ENCODE results near the gene OXTR.

The OXTR gene

DNA sequence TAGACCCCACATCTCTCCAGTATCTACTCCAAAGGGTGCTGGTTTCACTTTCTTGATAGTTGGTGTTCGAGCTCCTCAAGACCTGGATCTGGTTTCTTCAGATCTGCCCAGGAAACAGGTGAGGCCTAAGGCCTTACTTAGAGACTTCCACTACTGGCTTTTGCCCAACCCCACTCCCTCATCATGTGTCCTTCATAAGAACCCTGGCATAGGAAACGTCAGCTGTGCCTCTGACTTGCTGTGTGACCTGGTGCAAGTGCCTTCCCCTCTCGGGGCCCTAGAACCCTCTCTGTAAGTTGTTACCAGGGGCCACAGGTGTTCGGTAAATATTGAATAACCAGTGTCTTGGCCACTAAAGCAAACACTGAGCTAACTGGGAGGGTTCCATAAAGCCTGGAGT is 3.9 kb downstream of the OXTR start:
- Histone ChIP-seq H3K4me3 (ENCODE audit: low read depth, low read length) (no peak overlapping the region), H3K36me3 (ENCODE audit: control insufficient read depth in 2 of 2, insufficient read depth in 1 of 2, low read length in 2 of 2) (no peaks in the 10 kb centered on the region), H3K4me1 (ENCODE audit: control insufficient read depth, insufficient read depth, low read length) (no peaks in the 10 kb centered on the region), H3K27ac (ENCODE audit: extremely low read depth, low read depth, low read length) (no peak overlapping the region), H3K9me3 (ENCODE audit: control insufficient read depth, insufficient read depth, low read depth, low read length) (no peaks in the 10 kb centered on the region)
- CTCF ChIA-PET, result interaction anchor here (0.7 to 1.0 kb wide), 3 partner anchors 19 to 101 kb away, joined by 3 to 4 read pairs (median 3); no protein-coding TSS in a partner anchor
- POLR2A ChIA-PET, result interaction anchor here (0.5 kb wide), 1 partner anchor 826 kb away, joined by 3 read pairs; no protein-coding TSS in a partner anchor
- TF ChIP-seq TCF7L2 (IDR thresholded peaks at IDR 0.05; ENCODE audit: borderline replicate concordance, low read depth, low read length) (no peak), ZNF24 (tag by site-specific recombination; IDR thresholded peaks at IDR 0.05) (no peak), ZNF202 (tag by site-specific recombination; IDR thresholded peaks at IDR 0.05; ENCODE audit: borderline replicate concordance) (no peak), MYNN (tag by site-specific recombination; IDR thresholded peaks at IDR 0.05; ENCODE audit: borderline replicate concordance) (no peak), ZNF138 (tag by site-specific recombination; IDR thresholded peaks at IDR 0.05; ENCODE audit: borderline replicate concordance) (no peak), ZNF776 (tag by site-specific recombination; IDR thresholded peaks at IDR 0.05; ENCODE audit: borderline replicate concordance) (no peak), MZF1 (tag by site-specific recombination; IDR thresholded peaks at IDR 0.05; ENCODE audit: borderline replicate concordance) (no peak), ZBTB17 (tag by site-specific recombination; IDR thresholded peaks at IDR 0.05) (no peak), ZNF670 (tag by site-specific recombination; IDR thresholded peaks at IDR 0.05; ENCODE audit: low read depth) (no peak), ZNF112 (tag by site-specific recombination; IDR thresholded peaks at IDR 0.05) (no peak), ZNF785 (tag by site-specific recombination; IDR thresholded peaks at IDR 0.05) (no peak), KLF10 (tag by site-specific recombination; IDR thresholded peaks at IDR 0.05) (no peak), GLI2 (tag by site-specific recombination; IDR thresholded peaks at IDR 0.05; ENCODE audit: borderline replicate concordance, low read depth) (no peak), ZNF354C (tag by site-specific recombination; IDR thresholded peaks at IDR 0.05; ENCODE audit: borderline replicate concordance, low read depth) (no peak), ZNF658 (tag by site-specific recombination; IDR thresholded peaks at IDR 0.05) (no peak), ZNF426 (tag by site-specific recombination; IDR thresholded peaks at IDR 0.05) (no peak)
- TF ChIP-seq, protein P1, sequence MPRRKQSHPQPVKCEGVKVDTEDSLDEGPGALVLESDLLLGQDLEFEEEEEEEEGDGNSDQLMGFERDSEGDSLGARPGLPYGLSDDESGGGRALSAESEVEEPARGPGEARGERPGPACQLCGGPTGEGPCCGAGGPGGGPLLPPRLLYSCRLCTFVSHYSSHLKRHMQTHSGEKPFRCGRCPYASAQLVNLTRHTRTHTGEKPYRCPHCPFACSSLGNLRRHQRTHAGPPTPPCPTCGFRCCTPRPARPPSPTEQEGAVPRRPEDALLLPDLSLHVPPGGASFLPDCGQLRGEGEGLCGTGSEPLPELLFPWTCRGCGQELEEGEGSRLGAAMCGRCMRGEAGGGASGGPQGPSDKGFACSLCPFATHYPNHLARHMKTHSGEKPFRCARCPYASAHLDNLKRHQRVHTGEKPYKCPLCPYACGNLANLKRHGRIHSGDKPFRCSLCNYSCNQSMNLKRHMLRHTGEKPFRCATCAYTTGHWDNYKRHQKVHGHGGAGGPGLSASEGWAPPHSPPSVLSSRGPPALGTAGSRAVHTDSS (tag by site-specific recombination; IDR thresholded peaks at IDR 0.05), result no peak
- TF ChIP-seq, protein P2, sequence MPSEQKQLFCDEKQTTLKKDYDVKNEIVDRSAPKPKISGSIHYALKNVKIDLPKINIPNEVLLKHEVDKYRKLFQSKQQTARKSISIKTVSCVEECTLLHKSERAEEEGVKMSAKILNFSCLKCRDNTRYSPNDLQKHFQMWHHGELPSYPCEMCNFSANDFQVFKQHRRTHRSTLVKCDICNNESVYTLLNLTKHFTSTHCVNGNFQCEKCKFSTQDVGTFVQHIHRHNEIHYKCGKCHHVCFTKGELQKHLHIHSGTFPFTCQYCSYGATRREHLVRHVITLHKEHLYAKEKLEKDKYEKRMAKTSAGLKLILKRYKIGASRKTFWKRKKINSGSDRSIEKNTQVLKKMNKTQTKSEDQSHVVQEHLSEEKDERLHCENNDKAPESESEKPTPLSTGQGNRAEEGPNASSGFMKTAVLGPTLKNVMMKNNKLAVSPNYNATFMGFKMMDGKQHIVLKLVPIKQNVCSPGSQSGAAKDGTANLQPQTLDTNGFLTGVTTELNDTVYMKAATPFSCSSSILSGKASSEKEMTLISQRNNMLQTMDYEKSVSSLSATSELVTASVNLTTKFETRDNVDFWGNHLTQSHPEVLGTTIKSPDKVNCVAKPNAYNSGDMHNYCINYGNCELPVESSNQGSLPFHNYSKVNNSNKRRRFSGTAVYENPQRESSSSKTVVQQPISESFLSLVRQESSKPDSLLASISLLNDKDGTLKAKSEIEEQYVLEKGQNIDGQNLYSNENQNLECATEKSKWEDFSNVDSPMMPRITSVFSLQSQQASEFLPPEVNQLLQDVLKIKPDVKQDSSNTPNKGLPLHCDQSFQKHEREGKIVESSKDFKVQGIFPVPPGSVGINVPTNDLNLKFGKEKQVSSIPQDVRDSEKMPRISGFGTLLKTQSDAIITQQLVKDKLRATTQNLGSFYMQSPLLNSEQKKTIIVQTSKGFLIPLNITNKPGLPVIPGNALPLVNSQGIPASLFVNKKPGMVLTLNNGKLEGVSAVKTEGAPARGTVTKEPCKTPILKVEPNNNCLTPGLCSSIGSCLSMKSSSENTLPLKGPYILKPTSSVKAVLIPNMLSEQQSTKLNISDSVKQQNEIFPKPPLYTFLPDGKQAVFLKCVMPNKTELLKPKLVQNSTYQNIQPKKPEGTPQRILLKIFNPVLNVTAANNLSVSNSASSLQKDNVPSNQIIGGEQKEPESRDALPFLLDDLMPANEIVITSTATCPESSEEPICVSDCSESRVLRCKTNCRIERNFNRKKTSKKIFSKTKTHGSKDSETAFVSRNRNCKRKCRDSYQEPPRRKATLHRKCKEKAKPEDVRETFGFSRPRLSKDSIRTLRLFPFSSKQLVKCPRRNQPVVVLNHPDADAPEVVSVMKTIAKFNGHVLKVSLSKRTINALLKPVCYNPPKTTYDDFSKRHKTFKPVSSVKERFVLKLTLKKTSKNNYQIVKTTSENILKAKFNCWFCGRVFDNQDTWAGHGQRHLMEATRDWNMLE (tag by site-specific recombination; conservative IDR thresholded peaks at IDR 0.05; ENCODE audit: low read depth), result no peak
- TF ChIP-seq, protein P3, sequence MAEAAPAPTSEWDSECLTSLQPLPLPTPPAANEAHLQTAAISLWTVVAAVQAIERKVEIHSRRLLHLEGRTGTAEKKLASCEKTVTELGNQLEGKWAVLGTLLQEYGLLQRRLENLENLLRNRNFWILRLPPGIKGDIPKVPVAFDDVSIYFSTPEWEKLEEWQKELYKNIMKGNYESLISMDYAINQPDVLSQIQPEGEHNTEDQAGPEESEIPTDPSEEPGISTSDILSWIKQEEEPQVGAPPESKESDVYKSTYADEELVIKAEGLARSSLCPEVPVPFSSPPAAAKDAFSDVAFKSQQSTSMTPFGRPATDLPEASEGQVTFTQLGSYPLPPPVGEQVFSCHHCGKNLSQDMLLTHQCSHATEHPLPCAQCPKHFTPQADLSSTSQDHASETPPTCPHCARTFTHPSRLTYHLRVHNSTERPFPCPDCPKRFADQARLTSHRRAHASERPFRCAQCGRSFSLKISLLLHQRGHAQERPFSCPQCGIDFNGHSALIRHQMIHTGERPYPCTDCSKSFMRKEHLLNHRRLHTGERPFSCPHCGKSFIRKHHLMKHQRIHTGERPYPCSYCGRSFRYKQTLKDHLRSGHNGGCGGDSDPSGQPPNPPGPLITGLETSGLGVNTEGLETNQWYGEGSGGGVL (tag by site-specific recombination; IDR thresholded peaks at IDR 0.05), result no peak
- TF ChIP-seq, protein P4, sequence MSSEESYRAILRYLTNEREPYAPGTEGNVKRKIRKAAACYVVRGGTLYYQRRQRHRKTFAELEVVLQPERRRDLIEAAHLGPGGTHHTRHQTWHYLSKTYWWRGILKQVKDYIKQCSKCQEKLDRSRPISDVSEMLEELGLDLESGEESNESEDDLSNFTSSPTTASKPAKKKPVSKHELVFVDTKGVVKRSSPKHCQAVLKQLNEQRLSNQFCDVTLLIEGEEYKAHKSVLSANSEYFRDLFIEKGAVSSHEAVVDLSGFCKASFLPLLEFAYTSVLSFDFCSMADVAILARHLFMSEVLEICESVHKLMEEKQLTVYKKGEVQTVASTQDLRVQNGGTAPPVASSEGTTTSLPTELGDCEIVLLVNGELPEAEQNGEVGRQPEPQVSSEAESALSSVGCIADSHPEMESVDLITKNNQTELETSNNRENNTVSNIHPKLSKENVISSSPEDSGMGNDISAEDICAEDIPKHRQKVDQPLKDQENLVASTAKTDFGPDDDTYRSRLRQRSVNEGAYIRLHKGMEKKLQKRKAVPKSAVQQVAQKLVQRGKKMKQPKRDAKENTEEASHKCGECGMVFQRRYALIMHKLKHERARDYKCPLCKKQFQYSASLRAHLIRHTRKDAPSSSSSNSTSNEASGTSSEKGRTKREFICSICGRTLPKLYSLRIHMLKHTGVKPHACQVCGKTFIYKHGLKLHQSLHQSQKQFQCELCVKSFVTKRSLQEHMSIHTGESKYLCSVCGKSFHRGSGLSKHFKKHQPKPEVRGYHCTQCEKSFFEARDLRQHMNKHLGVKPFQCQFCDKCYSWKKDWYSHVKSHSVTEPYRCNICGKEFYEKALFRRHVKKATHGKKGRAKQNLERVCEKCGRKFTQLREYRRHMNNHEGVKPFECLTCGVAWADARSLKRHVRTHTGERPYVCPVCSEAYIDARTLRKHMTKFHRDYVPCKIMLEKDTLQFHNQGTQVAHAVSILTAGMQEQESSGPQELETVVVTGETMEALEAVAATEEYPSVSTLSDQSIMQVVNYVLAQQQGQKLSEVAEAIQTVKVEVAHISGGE (tag by site-specific recombination; conservative IDR thresholded peaks at IDR 0.05; ENCODE audit: low read depth), result no peak
